ENCODE data around the gene ADGRF5.

The ADGRF5 gene

GRCh38 chr6:46963626-46964025, 41.9 kb upstream of the ADGRF5 start:
- no peaks in the 10 kb centered on the region for H3K79me2 ChIP-seq (ENCODE audit: insufficient read depth, low read depth)
- no peaks in the 10 kb centered on the region for H4K20me1 ChIP-seq (ENCODE audit: insufficient read depth)
- no peak for TF ChIP-seq CTCF (conservative IDR thresholded peaks at IDR 0.05; ENCODE audit: low read depth, low read length)
- H3K9ac ChIP-seq, result no peak overlapping the region
- no peak overlapping the region for H2AFZ ChIP-seq (ENCODE audit: low read depth)
- H3K4me3 ChIP-seq (IDR thresholded peaks at IDR 0.05; ENCODE audit: insufficient read depth, low read depth, low read length), result no peak overlapping the region
- H3K36me3 ChIP-seq (ENCODE audit: insufficient read depth), result no peaks in the 10 kb centered on the region
- no peaks in the 10 kb centered on the region for H3K4me1 ChIP-seq (ENCODE audit: low read depth, poor library complexity, severe bottlenecking)
- H3K27me3 ChIP-seq (ENCODE audit: insufficient read depth, low read depth), result no peaks in the 10 kb centered on the region
- H3K27ac ChIP-seq, result no peak overlapping the region
- H3K4me2 ChIP-seq, result no peak overlapping the region

GRCh38 chr6:46963039-46963438, 41.3 kb upstream of the ADGRF5 start:
- Histone ChIP-seq H3K79me2 (ENCODE audit: insufficient read depth, low read depth) (no peaks in the 10 kb centered on the region), H3K4me3 (IDR thresholded peaks at IDR 0.05; ENCODE audit: insufficient read depth, low read depth, low read length) (no peak overlapping the region), H2AFZ (ENCODE audit: low read depth) (no peak overlapping the region), H3K4me1 (ENCODE audit: low read depth, poor library complexity, severe bottlenecking) (no peaks in the 10 kb centered on the region), H3K4me2 (no peak overlapping the region), H3K27me3 (ENCODE audit: insufficient read depth, low read depth) (no peaks in the 10 kb centered on the region), H3K27ac (no peak overlapping the region), H3K9ac (no peak overlapping the region), H3K36me3 (ENCODE audit: insufficient read depth) (no peaks in the 10 kb centered on the region), H4K20me1 (ENCODE audit: insufficient read depth) (no peaks in the 10 kb centered on the region)
- no peak for TF ChIP-seq CTCF (conservative IDR thresholded peaks at IDR 0.05; ENCODE audit: low read depth, low read length)

- Histone ChIP-seq H3K27me3 (ENCODE audit: insufficient read depth, low read depth) (no peaks in the 10 kb centered on the region), H3K27ac (no peak overlapping the region), H3K79me2 (ENCODE audit: insufficient read depth, low read depth) (no peaks in the 10 kb centered on the region), H4K20me1 (ENCODE audit: insufficient read depth) (no peaks in the 10 kb centered on the region), H3K36me3 (ENCODE audit: insufficient read depth) (no peaks in the 10 kb centered on the region), H3K4me1 (ENCODE audit: low read depth, poor library complexity, severe bottlenecking) (peaks cover 7% of the 10 kb centered on the region), H3K4me3 (IDR thresholded peaks at IDR 0.05; ENCODE audit: insufficient read depth, low read depth, low read length) (no peak overlapping the region), H2AFZ (ENCODE audit: low read depth) (no peak overlapping the region), H3K4me2 (no peak overlapping the region), H3K9ac (no peak overlapping the region)
- TF ChIP-seq CTCF (conservative IDR thresholded peaks at IDR 0.05; ENCODE audit: low read depth, low read length), result no peak
Observed at GRCh38 chr6:46961711-46962110, 40.0 kb upstream of the ADGRF5 start.

- peaks cover 9% of the 10 kb centered on the region for H3K4me1 ChIP-seq (ENCODE audit: low read depth, poor library complexity, severe bottlenecking)
- H3K4me3 ChIP-seq (IDR thresholded peaks at IDR 0.05; ENCODE audit: insufficient read depth, low read depth, low read length), result no peak overlapping the region
- no peak overlapping the region for H3K9ac ChIP-seq
- H3K27me3 ChIP-seq (ENCODE audit: insufficient read depth, low read depth), result no peaks in the 10 kb centered on the region
- no peak overlapping the region for H3K4me2 ChIP-seq
- H3K36me3 ChIP-seq (ENCODE audit: insufficient read depth), result no peaks in the 10 kb centered on the region
- H3K27ac ChIP-seq, result no peak overlapping the region
- TF ChIP-seq CTCF (conservative IDR thresholded peaks at IDR 0.05; ENCODE audit: low read depth, low read length), result no peak
- no peaks in the 10 kb centered on the region for H4K20me1 ChIP-seq (ENCODE audit: insufficient read depth)
- H2AFZ ChIP-seq (ENCODE audit: low read depth), result no peak overlapping the region
- no peaks in the 10 kb centered on the region for H3K79me2 ChIP-seq (ENCODE audit: insufficient read depth, low read depth)
Observed at GRCh38 chr6:46961232-46961631, 39.5 kb upstream of the ADGRF5 start.
